Stimulated activated CD4-positive, alpha-beta T cell treated with anti-CD3 and anti-CD28 coated beads, TNF-alpha, amount 100 ng/mL, for 48 hours (primary cell): ENCODE data around the gene STYK1.
"Not testable (repeated sequence)": the region's sequence is repeated elsewhere in the genome, so short reads cannot be mapped to it uniquely, and the experiment has no call there.

Source experiments
- DNase-seq, 3 donors: peaks; one replicate each; pipeline ENCODE4 v3.0.0-alpha.2; 2020; ENCODE audit warnings: low read depth in 3 of 3

Gene STYK1

DNA sequence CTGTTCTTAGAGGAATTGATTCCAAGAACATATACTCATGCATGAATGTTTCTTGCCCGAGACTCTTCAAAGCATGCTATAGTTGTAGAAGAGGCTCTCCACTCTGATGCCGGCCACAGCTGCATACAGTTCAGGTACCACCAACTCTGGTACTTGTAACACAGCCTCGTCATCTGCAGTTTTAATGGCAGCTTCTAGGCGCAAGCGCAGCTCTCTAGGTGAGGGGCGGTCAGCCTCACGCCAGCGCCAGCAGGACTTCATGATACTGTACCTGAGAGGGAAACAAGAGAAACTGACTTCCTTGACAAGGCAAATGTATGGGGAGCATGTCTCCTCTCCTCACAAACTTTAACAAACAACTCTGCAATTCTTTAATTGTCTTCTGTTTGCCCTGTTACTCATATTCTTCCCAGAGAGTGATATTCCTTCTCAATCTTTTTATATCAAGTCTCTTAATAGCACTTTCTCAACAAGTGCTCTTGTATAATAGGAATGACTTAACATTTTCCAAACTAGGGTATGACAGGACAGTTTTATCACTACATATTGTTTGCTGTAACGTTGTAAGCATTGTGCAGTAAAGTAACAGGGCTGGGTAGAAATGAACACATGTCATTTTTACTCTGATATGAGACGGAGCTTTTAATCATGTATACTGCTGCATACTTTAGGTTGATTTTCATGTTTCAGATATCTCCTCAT lies 53.6 kb downstream of the STYK1 start:
- no peak for DNase-seq

DNA sequence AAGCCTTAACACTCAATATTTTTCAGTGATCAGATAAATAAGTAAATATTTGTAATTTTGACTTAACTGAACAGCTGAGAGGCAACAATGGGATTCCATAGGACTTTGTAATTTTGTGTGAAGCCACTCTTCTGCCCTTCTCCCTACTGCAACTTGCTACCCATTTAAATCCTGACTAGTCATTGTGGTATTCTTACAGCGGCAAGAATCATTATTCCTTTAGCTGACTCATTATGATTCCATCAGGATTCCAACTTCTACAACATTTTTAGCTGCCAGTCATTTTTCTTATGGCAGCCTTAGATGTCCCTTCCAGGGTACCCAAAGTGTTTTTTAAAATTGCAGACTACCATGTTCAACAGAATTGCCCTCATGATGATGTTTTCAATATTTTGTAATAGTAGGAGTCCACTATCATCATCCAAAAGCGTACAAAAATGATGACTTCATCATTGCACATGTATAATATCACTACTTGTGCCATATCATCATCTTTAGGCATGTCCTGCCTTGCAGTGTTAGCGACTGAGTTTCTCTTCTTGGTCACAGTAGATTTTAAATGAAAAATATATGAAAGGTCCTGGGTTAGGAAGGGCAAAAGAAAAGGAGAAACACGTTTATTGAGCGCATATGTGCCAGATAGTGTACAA lies 55.4 kb downstream of the STYK1 start:
- no peak for DNase-seq

DNA sequence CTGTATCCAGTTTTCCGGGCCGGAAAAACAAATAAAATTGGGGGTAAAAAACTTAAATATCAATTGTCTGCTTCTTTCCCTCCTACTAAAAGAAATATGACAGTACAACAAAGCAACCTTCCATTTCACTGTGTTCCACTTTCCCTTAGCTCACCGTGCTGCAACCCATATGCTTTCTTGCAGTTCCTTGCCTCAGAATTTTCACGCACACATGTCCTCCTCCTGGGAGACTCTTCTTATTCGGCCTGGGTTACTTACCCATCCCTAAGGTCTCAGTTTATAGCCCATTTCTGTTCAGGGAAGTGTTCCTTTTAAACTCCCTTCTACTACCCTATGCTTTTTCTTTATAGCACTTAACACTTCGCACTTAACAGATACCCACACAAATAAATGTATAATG lies 56.0 kb downstream of the STYK1 start:
- no peak for DNase-seq

DNA sequence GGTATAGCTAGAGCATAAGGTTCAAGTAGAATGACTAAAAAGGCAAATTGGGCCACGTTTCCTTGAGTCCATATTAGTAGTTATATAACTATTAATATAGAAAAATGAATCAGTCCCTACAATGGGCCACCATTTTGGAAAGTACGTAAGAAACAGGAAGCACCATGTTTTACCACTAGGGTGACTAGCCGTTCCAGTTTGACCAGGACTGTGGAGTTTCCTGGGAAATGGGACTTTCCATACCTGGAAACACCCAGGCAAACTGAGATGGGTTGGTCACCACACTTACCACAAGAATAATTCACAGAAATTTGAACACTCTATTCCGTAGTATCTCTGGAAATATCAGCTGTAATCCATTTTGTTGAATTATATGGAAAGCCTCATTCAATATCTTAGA lies 58.3 kb downstream of the STYK1 start:
- no peak for DNase-seq

DNA sequence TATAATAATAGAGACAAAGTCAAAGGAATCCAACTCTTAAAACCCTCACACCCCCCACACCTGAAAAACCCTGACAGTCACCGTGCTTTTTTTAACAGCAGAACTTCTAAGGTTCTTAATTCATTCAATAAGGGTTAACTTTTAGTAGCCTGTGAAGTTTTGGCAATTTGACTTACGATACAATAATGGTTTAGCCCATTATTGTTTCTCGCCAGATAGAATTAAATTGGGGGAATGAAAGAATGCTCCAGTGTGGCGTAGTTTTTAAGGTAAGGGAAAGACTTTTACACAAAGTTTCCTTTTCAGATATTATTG lies 59.8 kb downstream of the STYK1 start:
- DNase-seq = no peak

DNA sequence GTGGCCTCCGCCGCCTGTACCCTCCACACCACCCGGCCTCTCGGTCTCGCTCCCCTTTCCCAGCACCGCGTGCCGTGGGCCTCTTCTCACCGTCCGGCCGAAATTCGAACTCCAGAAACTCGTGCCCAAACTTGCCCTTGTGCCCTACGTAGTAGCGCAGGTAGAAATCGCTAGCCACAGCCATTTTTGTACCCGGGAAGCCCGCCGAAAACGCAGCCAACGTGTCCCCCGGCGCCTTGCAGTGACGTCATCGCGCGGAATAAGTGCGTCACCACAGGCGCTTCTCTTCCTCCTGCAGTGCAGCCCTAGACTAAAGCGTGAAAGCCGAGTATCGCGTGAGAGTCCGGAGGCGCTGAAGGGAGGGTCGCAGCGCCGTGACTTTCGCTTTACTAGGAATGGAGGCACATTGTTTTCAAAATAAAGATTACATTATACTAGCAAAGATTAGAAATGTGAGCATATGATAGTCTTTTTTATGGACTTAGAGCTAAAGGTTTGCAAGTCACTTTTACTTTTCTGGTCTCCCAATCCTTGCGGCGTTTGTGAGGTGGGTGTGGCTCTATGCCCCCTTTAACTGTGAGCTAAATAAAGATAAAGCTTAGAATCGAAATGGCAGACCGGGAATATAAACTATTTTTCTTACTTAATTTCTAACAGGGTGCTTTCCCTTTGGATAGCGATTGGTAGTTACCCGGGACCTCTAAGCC lies 60.4 kb downstream of the STYK1 start, which contains the start of gene MAGOHB:
MAGOHB (minus strand) TSS at position 261 of the 707 bp plus-strand sequence; CDS start at position 184, 77 bp downstream.
- peak; percentile 95 to 99 (median 96) for DNase-seq

DNA sequence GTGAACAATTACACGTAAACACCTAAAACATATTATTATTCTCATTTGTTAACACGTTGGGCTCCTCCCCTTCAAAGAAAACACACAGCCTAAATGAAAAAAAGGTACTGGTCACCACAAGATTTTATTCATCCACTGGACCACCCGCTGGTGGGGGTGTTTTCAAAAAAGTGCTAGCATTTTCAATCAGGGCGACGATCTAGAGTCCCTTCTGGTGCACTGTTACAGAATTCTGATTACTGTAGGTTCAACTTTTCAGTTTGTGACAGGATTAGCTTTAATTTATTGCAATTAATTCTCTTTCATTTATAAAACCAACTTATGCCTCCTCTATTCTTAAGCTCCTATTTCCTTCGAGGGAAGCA lies 60.9 kb downstream of the STYK1 start:
- no peak for DNase-seq

DNA sequence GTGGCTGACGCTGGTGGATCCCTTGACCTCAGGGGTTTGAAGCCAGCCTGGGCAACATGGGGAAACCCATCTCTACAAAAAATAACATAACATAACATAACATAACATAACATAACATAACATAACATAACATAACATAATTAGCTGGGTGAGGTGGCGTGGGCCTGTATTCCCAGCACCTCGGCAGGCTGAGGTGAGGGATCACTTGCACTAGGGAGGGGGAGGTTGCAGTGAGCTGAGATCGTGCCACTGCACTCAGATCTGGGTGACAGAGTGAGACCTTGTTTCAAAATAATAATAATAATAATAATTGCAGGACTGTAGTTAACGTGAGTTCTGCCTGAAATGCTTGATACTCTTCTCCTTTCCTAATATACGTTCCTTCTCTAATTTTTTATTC lies 61.7 kb downstream of the STYK1 start:
- no peak for DNase-seq

DNA sequence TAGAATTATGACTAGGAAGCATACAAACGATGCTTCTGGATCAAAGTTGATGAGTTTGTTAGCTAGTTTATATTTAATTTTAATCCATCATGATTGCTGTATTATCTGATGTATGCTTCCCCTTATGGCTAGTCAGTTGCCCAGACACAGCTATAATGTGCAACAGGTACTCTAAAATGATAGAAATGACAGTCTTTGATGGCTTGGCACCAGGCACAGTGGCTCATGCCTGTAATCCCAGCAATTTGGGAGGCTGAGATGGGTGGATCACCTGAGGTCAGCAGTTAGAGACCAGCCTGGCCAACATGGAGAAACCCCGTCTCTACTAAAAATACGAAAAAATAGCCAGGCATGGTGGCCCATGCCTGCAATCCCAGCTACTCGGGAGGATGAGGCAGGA lies 62.6 kb downstream of the STYK1 start:
- not testable (repeated sequence) for DNase-seq

DNA sequence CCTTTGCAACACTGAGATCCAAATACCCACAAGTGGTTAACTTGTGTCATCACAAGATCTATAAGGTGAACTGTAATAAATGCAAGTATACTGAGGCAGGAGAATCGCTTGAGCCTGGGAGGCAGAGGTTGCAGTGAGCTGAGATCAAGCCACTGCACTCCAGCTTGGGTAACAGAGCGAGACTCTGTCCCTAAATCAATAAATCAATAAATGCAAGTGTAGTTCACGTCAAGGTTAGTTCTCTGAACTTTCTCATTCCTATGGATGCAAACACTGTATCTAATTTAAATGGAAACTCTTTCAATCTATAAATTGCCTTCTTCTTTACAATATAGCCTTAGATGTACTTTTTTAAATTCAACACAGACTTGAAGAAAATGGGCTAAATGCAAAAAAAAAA lies 63.7 kb downstream of the STYK1 start:
- no peak for DNase-seq

DNA sequence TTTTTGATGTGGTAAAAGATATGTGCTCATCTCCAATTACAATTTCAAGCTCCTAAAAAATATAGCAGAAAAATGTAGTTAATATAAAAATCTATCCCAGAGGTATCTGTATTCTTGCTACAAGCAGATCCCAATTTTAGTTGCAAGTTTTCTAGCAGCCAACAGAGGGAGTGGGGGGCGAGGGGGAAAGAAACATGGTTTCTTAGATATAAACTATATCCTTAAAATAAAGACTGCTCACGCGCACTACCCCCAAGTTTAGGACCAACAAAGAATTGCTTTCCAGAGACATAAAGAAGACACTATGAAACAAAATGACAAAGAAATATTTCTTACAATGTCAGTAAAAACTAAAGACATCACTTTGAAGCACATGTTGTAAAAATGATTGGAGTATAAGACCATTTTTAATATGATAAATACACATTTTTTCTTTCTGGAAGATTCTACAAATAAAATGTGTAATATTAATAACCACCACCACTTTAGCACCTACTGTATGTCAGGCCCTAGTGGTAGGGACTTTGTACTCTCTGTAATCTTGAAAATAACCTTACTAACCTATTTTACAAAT lies 65.9 kb downstream of the STYK1 start:
- DNase-seq = no peak

DNA sequence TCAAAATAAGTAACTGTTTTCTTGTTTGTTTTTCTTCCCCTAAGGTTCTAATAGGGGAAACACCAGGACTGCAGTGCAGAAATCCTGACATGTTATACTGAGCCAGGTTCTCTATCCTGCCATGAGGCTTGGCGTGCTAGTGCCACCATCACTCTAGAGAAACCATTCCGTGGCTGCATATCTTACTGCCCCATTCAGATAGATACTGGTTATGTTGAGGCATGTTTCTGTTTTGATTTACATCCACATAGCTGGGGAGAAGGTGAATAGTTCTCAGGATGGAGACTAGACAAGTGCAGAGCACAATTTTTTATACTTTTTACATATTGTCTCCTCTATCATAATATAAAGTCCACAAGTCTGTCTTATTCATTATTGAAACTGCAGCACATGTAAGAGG lies 72.0 kb downstream of the STYK1 start:
- no peak for DNase-seq

DNA sequence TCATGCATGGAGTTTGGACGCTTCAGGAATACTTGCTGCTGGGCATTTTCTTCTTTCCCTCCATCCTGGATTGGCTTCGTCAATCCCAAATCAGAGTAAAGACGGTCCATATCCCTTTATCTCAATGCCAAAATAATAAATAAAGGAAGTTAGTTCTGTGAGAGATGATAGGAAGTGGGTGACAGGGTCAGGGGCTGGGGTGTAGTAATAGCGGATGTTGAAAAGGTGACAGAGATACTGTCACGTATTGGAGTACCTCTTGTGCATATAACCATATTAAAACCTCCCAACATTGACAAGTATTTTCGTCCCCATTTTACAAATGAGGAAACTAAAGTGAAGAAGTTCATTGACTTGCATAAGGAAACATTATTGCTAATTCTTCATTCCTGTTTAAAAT lies 72.9 kb downstream of the STYK1 start:
- DNase-seq = no peak

DNA sequence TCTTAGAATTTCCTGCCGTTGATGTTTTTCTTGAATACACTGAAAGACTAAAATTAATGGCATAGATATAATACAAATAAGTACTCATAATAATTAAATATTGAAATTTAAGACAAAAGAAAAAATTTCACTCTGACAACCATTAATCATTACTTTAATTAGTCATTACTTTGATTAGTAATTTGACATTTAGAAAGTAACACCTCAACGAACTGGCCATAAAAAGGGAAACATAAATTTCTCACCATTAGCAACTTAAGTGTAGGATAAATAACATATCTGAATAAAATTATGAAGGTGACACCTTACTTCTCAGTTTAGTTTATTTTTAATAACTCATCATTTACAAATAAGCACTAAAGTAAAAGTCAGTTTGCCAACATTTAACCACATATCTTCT lies 78.0 kb downstream of the STYK1 start:
- no peak for DNase-seq

DNA sequence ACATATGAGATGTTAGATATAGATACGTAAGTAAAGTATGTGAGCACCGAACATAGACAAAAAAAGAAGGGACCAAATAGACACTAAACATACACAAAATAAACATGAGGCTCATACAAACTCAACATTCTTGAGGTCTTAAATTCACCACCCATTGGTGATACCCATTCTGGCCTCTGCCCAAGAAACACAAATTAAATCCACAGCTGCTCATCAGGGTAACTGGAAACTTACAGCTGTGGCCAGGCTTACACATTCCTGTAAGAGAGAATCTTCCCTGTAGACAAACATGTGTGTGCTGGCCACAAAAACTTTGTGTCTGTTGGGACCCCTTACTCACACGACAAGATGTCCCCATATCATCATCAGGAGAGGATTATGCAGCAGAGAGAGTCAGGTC lies 82.9 kb downstream of the STYK1 start:
- DNase-seq = no peak

DNA sequence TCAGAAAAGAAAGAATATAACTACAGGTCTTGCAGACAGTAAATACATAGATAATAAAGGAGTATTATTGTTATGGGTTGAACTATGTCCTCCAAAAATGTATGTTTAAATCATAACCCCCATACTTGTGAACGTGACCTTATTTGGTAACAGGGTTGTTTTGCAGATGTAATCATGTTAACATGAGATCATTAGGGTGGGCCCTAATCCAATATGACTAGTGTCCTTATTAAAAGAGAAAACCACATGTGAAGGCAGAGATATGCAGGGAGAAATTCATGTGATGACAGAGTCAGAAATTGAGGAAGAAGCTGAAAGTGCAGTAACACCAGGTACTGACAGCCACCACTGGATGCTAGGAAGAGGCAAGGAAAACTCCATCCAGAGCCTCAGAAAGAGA lies 89.4 kb downstream of the STYK1 start:
- no peak for DNase-seq

DNA sequence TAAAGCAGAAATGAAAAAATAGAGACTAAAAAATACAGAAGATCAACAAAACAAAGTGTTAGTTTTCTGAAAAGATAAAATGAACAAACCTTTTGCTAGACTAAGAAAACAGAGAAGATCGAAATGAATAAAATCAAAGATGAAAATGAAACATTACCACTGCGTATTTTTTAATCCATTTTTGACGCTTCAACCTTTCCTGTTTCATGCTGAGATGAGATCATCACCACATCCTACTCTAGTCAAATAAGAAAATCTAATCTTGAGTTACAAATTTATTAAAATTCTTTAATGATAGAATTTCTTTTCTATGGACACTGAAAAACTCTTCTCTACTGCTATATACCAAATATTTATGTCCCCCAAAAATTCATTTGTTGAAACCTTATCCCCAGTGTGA lies 91.1 kb downstream of the STYK1 start:
- no peak for DNase-seq

DNA sequence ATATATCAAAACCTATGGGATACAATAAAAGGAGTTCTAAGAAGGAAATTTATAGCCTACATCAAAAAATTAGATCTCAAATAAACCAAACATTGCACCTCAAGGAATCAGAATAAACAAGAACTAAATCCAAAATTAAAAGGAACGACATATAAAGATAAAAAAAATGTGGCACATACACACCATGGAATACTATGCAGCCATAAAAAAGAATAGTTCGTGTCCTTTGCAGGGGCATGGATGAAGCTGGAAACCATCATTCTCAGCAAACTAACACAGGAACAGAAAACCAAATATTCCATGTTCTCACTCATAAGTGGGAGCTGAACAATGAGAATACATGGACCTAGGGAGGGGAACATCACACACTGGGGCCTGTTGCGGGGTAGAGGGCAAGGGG lies 91.7 kb downstream of the STYK1 start:
- not testable (repeated sequence) for DNase-seq

DNA sequence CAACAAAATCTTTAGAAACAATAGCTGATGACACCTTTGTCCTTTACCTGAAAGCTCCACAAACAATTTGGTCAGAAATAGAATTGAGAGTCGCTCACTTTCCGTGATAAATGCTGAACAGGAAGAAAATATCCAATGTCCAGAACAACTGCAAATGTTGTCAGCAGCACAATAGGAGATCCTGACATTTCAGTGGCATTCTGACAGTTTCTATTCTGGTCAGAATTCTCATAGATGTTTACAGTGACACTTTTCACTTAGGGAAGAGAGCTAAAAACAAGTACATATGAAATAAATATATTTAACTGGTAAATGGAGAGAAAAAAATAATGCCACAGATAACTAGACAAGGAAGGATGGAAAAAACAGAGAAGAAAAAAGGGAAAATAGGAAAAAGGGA lies 99.5 kb downstream of the STYK1 start:
- DNase-seq = no peak

DNA sequence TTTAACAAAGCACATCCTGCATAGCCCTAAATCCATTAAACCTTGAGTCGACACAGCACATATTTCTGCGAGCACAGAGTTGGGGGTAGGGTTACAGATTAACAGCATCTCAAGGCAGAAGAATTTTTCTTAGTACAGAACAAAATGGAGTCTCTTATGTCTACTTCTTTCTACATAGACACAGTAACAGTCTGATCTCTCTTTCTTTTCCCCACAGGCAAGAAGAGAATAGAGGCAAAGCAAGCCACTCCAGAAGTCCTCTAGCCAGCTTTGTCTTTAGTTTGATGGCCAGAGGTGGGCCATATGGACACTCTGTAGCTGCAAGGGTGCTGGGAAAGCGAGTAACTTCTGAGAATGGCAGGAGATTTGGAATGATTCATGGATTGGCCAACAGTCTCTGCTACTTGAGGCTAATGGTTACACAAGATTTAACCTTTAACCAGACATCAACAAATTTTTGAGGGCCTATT lies 101.8 kb downstream of the STYK1 start:
- DNase-seq = not testable (repeated sequence)

DNA sequence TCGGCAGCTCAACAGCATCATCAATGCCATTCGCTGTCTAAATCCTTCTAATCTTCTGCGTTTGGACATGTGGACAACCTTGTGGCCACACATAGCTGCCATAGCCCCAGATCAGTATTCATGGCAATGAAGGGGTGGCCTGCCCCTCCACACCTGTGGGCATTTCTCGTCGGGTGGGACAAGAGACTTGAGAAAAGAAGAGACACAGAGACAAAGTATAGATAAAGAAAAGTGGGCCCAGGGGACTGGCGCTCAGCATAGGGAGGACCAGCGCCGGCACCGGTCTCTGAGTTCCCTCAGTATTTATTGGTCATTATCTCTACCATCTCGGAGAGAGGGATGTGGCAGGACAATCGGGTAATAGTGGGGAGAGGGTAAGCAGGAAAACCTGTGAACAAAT lies 102.7 kb downstream of the STYK1 start:
- no peak for DNase-seq
